GM12801 (cell line): ENCODE data around the gene HEPN1.

Source experiments
- CTCF ChIP-seq: IDR thresholded peaks from one replicate; pipeline ENCODE4 v1.5.1; 2011; ENCODE audit warnings: control low read depth; ENCODE audit not compliant: insufficient read length; ENCODE audit errors: extremely low read depth

Gene HEPN1

DNA sequence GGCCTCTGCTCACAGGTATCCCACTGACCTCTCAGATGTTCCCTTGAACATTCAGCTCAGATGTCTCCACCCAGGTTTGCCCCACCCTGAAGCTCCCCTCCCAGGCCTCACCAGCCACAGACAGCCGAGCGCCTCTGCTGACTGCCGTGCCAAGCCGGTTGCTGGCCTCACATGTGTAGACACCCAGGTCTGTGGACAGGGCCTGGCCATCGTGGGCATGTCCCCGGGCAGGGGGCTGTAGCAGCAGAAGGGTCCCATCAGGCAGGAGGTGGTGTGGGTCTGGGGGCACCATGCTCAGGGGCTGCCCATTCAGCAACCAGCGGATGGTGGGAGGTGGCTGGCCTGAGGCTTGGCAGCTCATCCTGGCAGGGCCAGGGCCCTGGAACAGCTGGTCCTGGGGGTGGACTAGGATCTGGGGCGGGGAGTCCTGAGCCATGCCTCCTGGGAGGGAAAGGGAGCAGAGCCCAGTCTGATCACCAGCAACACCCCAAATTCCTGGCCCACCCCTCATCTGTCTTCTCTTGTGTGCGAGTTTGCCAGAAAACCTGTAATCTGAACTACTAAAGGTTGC lies 22.1 kb upstream of the HEPN1 start:
- TF ChIP-seq CTCF, result no peak

DNA sequence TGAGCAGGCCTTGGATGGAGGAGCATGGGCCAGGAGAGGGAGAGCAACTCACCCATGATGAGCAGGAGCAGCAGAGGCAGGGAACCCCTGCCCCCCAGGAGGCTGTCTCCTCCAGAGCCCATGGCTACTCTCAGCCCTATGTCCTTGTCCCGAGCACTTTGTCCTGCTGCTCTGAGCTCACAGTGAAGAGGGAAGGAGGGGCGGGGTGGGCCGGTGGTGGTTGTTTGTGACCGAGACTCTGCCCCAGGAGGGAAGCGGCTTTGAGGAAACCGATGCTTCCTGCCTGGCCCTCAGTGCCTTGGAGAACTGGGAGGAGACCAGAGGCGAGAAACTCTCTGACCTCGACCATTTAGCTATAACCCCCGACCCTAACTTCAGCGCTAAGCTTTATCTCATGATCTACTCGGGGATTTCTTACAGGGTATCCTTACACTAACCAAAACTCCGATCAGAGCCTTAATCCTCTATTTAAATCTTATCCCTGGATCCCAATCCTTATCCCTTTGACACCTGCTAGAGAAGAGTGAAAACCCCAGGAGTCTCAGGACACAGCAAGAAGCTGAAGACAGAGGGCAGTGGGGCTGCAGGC lies 21.3 kb upstream of the HEPN1 start, which contains the start of gene ROBO4:
TSS of gene ROBO4 (minus strand) at position 192 of the 589 bp plus-strand sequence. CDS start at position 122, 70 bp downstream.
- no peak for TF ChIP-seq CTCF

DNA sequence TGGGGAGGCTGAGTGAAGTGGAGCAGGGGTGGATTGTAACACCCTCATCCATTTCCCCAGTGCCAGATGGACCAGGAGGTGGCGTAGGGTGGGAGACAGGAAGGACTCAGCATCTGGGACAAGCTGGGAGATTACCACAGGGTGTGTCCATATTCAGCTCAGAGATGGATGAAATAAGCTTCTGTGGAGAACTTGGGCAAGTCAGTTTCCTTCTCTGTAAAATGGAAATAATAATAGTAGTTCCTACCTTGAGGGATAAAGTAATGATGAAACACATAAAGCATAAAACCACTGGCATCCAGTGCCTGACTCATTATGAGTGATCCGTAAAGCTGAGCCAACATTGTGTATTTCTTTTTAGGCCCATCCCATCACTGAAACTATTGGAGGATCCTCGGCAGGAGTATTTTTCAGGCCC lies 20.8 kb upstream of the HEPN1 start:
- TF ChIP-seq CTCF, result no peak

DNA sequence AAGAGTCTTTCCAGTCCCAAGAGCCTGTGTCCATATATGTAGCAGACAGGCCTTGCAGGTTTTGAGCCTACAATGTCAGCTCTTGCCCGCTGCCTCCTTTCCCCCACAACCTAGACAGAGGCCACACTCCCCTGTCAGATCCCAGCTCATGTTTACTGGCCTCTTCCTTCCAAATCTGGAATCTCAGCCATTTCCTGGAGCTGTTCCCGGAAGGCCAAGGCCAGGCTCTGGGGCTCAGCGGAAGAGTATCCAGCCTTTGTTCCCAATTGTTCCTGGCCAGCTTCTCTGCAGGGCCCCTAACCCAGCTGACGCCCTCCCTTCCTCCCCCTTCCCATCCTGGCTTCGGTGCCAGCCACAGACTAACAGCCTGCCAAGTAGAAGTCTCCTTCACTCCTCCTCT lies 20.3 kb upstream of the HEPN1 start:
- no peak for TF ChIP-seq CTCF

- no peak for TF ChIP-seq CTCF
Measured at GRCh38 chr11:124899383-124900145, 19.5 kb upstream of the HEPN1 start.

- TF ChIP-seq CTCF, result no peak
Measured at GRCh38 chr11:124900464-124900863, 18.6 kb upstream of the HEPN1 start.

DNA sequence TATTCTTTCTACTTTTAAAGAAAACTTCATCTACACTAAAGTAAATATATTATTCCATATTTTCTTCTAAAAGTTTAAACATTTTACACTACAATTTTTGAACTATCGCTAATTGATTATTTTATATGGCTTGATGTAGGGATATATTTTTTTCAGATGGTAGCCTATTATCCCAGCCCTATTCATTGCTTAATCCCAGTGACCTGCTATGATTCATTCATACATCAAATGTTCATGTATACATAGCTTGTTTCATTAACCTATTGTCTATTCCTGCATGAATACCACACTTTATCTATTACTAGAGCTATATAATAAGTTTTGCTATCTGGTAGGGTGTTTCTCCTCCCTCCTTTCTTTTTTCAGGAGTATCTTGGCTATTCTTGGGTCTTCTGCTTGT lies 16.4 kb upstream of the HEPN1 start:
- no peak for TF ChIP-seq CTCF
